Stimulated activated naive CD4-positive, alpha-beta T cell treated with Interleukin-2 at 50 U/mL for 16 hours (primary cell): ENCODE data around the gene NPHP1.
"Not testable (repeated sequence)": the region's sequence is repeated elsewhere in the genome, so short reads cannot be mapped to it uniquely, and the experiment has no call there.

ENCODE experiments used
- DNase-seq: peaks from one replicate; lab custom pipeline; 2025; lab: John Stamatoyannopoulos, UW

Gene NPHP1

DNA sequence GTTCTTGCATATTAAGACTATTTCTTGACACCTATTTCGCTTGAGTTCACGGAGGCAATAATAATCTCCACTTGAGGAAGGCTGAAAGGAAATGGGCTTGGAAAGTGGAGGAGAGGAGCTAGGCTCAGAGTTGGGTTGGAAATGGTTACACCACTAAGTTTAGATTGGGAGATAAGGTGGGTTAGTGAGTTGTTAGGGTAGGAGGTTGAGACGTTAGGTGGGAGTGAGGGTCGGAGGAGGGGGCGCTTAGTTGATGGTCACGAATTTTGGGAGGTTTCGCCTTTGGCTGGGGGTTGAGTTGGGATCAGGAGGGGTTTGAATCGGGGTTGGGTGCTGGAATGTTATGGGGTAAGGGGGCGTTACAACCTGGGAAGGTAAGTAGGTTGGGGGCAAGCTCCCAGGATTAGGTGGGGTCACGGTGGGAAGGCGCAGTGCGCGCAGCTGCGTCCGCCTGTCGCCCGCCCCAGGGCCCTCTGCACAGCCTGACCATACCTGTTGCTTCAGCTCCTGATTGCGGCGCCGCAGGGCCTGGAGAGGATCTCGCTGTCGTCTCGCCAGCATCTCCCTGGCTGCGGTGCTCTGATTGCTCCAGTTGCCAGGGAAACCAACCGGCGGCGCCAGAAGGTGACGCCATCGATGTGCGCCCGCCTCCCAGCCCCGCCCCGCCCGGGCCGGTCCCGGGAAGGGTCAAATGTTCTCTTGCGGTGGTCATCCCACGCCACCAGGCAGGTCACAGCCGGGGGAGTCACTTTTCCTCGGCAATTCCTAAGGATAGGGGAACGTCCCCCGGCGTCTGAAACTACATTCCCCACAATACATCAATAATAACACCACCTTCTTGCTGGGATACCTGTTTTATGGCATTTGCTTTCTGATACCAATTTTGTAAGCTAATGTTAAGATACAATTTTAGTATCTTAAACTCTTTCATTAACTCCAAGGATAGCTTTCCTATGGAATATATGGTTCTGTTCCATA lies at the start of gene NPHP1:
TSS of gene NPHP1 (minus strand) at position 606 of the 978 bp plus-strand sequence. CDS start at position 561, 45 bp downstream.
- peak; percentile 75 for DNase-seq

DNA sequence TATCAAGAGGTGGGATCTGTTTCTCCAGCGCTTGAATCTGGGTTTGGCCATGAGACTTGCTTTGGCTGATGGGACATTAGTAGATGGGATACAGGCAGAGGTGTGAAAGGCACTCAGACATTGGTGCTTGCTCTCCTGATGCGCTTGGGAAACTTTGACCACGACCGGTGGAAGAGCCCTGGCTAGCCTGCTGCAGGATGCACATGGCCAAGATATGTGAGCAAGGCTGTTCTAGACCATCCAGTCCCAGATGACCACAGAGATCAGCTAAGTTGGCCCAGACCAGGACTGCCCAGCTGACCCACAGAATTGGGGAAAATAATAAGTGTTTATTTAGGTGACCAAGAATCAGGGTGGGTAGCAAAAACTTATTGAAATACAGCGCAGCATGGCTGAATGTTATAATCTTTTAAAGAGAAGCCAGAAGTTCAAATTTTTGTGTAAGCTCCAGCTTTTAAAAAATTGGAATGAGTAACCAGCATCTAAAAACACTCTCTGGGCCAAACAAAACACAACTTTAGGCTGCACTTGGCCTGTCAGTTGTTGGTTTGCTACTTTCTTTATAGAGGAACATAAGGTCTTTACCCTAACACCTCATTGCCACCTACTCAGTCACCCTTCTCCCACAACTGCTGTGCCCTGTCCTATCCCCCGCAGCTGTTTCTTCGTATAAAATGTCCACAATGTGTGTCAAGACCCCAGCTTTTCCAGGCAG lies 43.4 kb upstream of the NPHP1 start:
- not testable (repeated sequence) for DNase-seq

DNA sequence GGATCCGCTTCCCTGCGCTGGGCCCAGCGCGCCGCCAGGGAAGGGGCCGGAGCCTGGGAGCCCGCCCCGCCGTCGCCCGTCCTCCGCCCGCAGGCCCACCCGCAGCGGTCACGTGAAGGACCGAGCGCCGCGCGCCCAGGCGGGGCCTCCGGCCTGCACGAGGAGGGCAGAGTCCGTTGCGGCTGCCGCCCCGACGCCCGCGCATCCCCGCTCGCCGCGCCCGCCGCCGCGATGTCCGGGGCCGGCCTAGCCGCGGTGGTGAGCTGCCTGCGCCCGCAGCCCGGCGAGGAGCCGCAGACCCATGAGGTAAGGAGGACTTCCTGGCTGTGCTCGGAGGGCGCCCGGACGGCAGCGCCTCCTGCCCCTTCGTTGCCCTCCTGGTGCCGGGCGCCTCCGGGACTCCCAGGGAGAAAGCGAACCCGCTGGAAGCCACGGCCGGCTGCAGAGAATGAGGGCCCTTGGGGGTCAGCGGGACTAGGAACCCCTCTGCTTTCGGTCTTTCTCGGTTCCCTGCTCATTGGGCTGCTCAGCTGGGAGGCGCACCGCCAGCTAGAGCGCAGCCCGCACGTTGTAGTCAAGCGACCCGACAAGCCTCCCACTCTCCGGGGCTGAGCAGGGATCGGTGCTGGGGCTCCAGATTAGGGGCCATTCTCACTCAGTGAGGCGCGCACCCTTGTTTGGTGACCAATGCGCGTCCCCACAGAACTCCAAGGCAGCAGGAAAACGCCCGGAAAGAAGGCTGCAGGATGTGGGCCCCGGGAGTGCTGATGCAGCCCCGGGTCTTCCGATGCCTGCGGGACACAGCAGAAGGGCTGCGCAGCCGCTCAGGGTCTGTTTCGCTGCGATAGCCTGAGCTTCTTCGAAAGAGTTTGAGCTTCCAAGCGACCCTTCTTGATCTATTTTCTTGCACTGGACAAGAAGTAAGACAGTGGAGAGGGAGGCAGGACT lies 40.9 kb upstream of the NPHP1 start:
- DNase-seq: not testable (repeated sequence)

DNA sequence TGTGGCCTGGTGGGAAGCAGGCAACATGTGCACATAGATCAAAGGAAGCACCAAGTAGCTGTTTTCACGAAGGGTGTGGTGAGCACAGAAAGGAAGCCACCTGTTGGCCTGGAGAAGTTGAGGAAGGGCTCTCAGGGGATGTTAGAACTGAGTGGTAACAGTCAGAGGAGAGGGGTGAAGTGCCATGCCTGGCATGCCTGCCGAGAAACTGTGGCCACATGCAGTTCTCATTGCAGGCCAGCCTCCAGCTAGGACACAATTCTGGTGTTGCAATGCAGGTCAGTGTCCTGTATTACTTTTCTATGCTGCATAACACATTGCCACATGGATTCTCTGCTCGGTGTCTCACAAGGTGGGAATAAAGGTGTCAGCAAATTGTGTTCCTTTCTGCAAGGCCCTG lies 38.5 kb upstream of the NPHP1 start:
- DNase-seq: not testable (repeated sequence)

DNA sequence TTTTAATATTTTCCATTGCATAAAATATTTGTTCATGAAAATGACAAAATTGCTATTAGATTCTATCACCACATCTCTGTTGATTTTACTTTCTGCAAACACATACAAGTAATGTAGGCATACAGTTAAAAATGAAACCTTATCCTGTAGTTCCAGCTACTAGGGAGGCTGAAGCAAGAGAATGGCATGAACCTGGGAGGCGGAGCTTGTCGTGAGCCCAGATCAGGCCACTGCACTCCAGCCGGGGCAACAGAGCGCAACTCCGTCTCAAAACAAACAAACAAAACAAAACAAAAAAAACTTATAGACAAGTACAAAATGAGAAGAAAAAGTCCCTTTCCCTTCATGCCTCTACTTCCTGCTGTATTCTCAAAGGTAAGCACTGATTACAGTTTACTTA lies 29.7 kb upstream of the NPHP1 start:
- DNase-seq: not testable (repeated sequence)

DNA sequence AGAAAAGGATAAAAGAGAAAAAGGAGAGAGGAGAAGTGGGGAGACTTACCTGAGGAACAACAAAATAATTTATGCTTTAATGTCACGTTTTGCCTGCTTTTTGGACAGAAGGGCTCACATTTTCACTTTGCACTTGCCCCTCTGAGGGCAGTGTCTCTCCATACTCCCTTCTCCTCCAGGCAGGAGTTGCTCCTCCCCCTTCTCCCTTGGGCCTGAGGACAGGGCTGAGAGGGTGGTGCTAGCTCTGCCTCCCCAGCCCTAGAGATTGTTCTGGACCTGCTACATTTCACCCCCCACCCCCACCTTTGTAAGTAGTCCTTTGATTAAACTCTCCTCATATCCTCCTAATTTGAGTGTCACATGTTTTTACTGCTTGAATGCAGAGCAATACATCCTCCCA lies 25.1 kb upstream of the NPHP1 start:
- DNase-seq: not testable (repeated sequence)

DNA sequence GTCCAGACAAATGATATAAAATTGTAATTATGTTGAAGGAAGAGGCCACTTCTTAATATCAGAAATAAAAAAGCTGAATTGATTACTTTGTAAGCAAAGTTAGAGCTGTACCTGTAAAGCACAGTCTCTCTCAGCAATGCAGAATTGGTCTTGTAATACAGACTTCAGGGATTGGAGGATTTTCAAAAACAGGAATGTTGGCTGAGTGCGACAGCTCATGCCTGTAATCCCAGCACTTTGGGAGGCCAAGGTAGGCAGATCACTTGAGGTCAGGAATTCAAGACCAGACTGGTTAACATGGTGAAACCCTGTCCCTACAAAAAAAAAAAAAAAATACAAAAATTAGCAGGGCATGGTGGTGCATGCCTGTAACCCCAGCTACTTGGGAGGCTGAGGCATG lies 17.8 kb upstream of the NPHP1 start:
- DNase-seq: not testable (repeated sequence)

DNA sequence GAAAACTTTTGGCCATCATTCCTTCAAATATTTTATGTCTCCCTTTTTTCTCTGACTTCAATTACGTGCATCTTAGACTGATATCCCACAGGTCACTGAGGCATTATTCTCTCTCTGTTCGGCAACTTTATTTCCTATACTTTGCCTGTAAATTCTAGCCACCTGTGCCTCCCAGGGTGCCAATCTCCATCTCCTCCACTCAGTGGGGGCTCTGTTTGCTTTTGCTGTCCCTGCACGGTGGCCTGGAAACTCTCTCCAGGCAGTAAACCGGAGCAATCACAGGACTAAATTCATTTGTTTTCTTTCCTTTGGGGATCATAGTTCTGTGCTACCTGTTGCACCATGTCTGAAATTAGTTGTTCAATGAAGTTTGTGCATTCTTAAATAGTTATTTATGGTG lies 17.1 kb upstream of the NPHP1 start:
- no peak for DNase-seq

DNA sequence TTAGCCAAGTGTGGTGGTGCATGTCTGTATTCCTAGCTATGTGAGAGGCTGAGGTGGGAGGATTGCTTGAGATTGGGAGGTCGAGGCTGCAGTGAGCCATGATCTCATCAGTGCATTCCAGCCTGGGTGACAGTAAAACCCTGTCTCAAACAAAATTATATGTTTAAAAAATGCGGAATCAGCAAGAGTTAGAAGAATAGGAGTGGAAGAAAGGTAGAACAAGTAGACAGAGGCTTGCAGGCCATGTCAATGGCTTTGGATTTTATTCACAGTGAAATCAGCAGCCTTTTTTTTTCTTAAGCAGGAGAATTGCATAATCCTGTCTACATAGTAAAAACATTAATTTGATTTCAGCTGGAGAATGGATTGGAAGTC lies 15.4 kb upstream of the NPHP1 start:
- no peak for DNase-seq

DNA sequence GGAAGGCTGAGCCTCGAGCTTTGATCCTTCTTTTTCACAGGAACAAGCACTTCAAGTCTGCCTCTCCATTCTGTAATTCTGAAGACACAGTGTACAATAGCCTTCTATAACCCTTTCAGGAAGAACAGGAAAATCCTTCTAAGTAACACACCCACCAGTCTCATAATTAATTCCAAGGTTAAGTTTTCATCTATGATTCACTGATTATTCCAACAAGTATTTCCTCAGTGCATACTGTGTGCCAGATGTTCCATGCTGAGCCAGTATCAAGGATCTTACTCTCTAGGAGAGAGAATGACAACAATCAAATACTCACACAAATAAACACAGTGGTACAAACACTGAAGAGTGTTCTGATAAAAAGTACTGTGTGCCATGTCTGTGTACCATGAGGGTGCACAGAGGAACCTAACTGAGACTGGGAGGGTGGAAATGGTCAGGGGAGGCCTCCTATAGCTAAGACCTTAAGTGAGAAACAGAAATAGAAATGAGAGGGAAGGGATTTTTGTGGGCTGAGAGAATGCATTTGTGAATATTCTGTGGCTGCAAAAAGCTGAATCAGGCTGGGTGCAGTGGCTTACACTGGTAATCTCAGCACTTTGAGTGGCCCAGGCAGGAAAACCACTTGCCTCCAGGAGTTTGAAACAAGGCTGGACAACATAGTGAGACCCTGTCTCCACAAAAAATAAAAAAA lies 14.8 kb upstream of the NPHP1 start:
- DNase-seq: no peak

DNA sequence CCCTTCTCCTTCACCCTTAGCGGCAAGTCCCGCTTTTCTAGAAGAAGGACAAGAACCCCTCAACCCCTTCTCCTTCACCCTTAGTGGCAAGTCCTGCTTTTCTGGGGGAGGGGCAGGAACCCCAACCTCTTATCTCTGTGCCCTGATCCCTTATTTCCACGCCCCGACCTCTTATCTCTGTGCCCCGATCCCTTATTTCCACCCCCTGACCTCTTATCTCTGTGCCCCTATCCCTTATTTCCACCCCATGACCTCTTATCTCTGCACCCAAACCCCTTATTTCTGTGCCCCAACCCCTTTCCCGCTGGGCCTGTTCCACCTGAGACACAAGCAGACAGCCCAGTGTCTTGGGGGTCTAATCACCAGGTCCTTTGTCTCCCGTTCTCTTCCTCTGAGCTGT lies 14.1 kb upstream of the NPHP1 start:
- DNase-seq: not testable (repeated sequence)

DNA sequence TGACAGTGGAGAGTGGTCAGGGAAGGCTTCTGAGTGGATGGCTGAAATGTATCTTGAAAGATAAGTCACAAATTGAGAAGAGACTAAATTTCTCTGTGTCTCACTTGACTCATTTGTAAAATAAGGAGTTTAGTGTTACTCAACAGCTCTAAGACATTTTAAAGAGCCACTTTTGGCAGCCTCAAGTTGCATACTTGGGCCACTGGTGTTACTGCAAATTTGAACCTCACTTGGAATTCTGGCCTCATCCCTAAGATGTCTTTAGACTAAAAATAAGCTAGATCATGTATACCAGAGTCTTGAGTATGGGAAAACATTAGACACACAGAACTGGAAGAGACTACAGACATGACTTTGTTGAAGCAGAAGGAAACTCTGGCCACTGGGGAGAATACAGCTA lies 12.0 kb upstream of the NPHP1 start:
- no peak for DNase-seq

DNA sequence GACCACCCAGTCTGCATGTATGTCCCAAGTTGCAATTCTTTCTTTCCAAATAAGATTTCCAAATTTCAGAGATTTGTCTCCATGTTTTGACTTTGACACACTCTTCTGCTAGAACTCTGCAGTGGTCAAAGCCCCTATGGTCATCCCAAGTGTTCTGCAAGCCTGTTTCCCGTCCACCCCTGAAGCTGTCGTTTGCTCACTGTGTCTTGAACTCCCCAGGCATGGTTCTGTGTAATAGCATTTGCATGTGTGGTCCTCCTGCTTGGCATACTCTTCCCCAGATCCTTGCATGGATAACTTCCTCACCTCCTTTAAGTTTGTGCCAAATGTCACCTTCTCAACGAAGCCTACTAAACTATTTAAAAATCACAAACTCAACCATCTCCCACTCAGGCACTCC lies 11.4 kb upstream of the NPHP1 start:
- DNase-seq: no peak

DNA sequence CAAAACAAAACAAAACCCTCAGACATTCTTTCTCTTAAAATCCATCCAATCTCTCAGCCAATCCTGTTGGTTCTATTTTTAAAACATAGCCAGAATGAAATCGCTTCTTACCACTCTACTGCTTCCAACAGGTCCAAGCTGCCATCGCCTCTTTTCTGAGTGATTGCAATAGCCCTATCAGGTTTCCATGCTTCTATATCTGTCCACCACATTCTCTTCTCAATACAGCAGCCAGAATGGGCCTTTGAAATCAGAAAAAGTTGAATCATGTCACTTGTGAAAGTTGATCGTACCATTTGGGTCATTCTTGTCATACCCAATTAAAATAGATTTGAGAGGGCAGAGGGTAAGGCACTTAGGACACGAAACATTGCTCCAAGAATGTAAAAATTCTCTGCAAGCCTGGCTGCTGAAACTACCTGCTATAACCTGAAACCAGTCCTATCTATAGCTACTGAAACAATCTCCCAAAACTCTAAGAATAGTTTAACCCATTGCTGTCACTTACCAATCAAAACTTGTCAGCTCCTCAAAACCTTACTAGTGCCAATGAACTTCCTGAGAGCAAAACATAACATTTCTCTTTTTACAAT lies 10.8 kb upstream of the NPHP1 start:
- no peak for DNase-seq

DNA sequence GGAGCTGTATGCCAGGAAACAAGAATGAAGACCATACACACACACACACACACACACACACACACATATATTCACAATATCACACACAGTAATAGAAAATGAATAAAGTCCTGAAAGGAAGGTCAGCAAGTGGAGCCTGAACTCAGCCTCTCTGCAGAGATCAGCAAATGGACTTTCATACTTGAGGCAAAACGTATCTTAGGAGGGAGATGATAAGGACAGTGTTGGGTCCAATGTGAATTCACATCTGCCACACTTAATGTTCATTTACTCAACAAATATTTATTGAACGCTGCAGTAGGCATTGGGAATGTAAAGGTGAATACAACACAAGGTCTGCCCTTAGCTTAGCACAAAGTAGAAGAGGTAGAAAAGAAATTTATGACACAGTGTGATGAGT lies 10.3 kb upstream of the NPHP1 start:
- no peak for DNase-seq

DNA sequence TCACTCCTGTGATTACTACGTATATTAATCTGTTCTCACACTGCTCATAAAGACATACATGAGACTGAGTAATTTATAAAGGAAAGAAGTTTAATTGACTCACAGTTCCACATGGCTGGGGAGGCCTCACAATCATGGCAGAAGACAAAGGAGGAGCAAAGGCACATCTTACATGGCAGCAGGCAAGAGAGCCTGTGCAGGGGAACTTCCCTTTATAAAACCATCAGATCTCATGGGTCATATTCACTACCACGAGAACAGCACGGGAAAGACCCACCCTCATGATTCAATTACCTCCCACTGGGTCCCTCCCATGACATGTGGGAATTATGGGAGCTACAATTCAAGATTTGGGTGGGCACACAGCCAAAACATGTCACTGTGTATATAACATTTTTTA lies 8.7 kb upstream of the NPHP1 start:
- not testable (repeated sequence) for DNase-seq

DNA sequence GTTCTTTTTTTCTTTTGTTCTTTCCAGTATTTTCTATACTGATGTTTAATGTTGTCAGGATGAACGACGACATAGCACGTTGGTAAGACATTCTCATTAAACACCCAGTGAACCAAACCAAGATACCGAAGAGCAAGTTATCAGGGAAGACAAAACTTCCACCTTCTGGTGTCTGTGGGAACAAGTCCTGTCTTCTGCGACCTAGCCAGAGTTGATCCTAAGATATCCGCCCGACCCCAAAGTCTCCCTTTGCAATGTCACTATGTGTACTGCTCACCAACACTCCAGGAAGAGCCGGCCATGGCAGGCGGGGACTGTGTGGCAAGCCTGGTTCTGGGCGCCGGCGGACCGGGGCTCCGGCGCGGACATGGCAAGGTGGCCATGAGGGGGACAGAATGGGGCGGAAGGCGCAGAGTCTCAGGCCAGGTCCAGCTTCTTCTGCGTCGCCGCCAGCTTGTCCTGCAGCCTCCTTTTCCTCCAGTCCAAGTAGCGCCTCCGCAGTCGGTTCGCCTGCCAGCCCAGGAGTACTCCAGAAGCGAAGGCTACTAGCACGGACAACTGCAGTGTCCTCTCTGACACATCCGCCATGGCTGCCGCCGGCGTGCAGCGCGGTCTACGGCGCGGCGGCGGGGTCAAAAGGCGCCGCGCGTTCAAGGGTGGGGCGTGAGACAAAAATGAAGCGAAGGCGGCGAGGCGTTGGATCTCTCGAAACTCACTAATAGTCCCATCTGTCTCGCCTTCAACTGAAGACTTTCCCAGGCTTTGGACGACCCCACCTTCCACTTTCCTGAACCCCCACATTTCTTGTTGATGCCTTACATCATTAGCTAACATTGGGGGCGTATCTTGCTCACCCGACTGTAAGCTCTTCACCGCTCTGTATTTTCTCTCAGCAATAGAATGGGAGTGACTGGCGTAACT lies 7.4 kb upstream of the NPHP1 start, which contains the start of gene MTLN:
TSS of gene MTLN (minus strand) at position 610 of the 921 bp plus-strand sequence. CDS start at position 588, 22 bp downstream.
- DNase-seq: peak; percentile 68

DNA sequence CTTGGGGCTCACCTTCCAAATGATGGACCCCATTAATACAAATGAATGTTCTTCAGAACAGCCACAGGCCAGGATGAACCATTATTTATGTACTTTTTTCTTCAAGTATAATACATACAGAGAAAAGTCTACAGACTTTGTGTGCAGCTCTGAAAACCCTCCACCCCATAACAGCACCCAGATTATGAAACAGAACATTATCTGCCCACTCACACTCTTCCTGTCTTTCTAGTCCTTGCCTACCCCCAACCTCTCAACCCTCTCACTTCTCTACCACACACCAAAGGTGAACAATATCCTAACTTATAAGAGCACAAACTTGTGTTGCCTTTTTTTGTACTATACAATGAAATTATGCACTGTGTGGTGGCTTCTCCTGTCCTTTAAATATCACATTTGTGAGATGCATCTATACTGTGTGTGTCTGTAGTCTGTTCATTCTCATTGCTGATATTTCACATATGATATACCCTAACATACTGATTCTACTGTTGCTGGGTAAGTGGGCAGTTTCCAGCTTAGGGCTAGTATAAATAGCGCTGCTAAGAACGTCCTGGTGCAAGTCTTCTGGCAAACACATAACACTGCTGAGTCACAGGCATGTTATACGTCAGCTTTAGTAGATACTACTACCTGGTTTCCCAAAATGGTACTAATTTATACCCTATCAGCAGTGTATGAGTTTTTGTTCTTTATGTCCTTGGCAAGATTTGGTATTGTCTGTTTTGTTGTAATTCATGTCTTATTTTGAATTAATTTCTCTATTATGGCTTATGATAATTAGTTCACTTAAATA lies 1.0 kb upstream of the NPHP1 start:
- DNase-seq: no peak

DNA sequence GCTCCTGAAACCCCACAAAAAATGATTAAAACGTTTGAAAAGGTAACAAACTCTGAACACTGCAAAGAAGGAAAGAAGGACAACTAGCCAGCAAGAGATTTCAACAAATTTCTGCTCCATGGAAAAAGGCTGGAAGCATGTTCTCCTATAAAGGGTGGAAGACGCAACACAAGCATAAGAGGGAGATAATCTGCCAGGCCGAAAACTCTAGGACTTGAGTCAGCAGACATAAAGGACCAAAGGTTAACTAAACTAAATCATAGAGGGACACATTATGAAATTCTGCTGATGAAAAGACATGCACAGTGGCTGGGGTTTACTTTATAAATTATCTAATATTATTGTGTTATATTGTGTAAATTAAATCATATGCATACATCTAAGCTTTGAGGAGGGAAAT lies 6.8 kb downstream of the NPHP1 start:
- DNase-seq: no peak
